Epithelial cell of proximal tubule (primary cell): ENCODE measurements around the gene GNG8. TPM values are rescaled to one million over a fixed set of nuclear protein-coding genes. Genes with fewer than 3 reads are reported as not detected.

Experiments used
- DNase-seq: peaks from one replicate; pipeline ENCODE4 v3.0.0-alpha.2; 2011; ENCODE audit warnings: low read depth
- H3K4me3 ChIP-seq: 2 replicates; pipeline ENCODE4 v1.5.1; 2011; ENCODE audit warnings: low read depth, mild to moderate bottlenecking, low read length
- CTCF ChIP-seq: conservative IDR thresholded peaks from 2 replicates; pipeline ENCODE4 v1.5.1; 2012; ENCODE audit warnings: low read depth, mild to moderate bottlenecking, low read length
- total RNA-seq: library from RNA; depleted of rRNA; stranded (reverse); fragments of >200 nt; gene quantifications from 2 replicates; pipeline ENCODE4 v1.2.3, GENCODE V29; 2015

Gene GNG8
- total RNA-seq, 1 donor from 2014 or later, result not detected

GRCh38 chr19:46624958-46625661 lies 10.9 kb downstream of the GNG8 start, which contains the start of gene PTGIR:
PTGIR (minus strand) TSS chr19:46625089; CDS start chr19:46624225, 864 bp downstream.
- TF ChIP-seq CTCF, result no peak
- no peak for DNase-seq
- H3K4me3 ChIP-seq, result no peak within 1 kb of the TSS

- no peak for DNase-seq
- no peak for TF ChIP-seq CTCF
These were observed 12.0 kb downstream of the GNG8 start for GRCh38 chr19:46623915-46624502.

GRCh38 chr19:46622118-46622446 lies 13.9 kb downstream of the GNG8 start:
- no peak for DNase-seq
- no peak for TF ChIP-seq CTCF
- H3K4me3 ChIP-seq, result no peak overlapping the region

More at GRCh38 chr19:46623915-46624502, 12.0 kb downstream of the GNG8 start:
- H3K4me3 ChIP-seq, result no peak overlapping the region

GRCh38 chr19:46621191-46622117 lies 14.5 kb downstream of the GNG8 start:
- DNase-seq, result no peak
- TF ChIP-seq CTCF, result no peak
- H3K4me3 ChIP-seq, result no peak overlapping the region

- TF ChIP-seq CTCF, result no peak
- no peak for DNase-seq
These were observed 15.3 kb downstream of the GNG8 start for GRCh38 chr19:46620716-46621115.

GRCh38 chr19:46620267-46620666 lies 15.7 kb downstream of the GNG8 start:
- no peak for DNase-seq
- H3K4me3 ChIP-seq, result no peak overlapping the region
- TF ChIP-seq CTCF, result no peak

More at GRCh38 chr19:46620716-46621115, 15.3 kb downstream of the GNG8 start:
- no peak overlapping the region for H3K4me3 ChIP-seq
